HG02623 (cell line): Measurements from ENCODE around the gene DHRS3.
"Not testable (repeated sequence)": the region's sequence is repeated elsewhere in the genome, so short reads cannot be mapped to it uniquely, and the experiment has no call there.

ENCODE experiments used
- ATAC-seq: cut with Tn5 transposase; IDR thresholded peaks from one replicate; pipeline ENCODE4 v1.9.1; 2021; ENCODE audit warnings: moderate library complexity; ENCODE audit not compliant: unreplicated experiment

Gene DHRS3

DNA sequence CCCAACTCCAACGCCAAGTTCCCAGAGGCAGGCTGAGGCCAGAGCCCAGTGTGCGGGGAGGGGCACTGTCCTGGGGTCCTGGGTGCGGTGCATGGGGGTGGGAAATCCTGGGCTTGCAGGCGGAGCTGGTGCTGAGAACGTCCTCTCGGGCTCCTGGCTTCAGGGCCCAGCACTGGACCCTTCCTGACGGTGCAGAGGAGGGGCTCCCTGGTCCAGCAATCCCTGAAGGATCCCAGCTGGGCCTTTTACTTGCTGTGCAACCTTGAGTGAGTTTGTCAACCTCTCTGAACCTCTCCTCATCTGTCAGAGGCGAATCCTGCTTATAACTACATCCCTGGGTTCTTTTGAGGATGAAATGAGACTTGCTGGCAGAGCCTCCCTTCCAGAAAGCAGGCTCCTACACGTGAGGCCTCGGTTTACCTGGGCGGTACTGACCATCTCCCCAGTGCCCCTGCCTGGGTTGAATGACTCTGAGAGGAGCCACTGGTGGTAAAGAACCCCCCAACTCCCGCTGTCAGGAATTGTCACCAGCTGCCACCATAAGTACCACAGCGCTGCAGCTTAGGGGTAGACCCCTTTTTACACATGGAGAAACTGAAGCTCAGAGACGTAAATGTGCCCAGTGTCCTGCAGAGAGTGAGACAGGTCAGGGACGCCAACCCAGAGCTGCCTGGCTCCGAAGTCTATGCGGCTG lies 77.3 kb downstream of the DHRS3 start:
- ATAC-seq = no peak

DNA sequence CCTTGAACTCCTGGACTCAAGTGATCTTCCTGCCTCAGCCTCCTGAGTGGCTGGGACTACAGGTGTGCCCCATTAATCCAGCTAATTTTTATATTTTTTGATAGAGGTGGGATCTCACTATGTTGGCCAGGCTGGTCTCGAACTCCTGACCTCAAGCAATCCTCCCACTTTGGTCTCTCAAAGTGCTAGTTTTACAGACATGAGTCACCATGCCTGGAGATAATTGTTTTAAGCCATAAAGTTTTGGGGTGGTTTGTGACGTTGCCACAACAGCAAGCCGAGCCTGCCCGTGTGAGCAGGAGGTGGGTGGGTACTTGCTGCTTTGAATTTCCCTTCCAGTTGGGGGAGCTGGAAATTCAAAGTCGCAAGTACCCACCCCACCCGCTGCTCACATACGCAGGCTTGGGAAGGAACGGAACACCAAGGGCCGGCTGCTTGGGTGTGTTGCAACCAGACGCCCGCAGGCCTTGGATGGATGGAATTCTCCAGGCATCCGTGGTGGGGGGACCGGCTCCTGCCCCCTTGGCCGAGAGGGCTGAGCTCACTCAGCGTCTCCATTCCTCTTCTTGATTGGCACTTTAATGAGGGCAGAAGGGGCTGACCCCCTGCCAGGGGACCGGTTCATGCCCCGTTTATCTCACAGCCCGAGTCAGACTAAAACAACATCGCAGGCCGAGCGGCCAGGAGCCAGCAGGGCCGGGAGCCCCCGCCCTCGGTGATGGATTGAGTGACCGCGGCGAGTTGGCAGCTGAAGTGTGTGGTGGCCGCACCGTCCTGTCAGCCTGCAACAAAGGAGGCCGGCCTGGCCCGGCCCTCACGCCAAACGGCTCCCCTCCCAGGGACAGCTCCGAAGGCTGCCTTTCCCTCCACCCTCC lies 78.1 kb downstream of the DHRS3 start:
- ATAC-seq = no peak

DNA sequence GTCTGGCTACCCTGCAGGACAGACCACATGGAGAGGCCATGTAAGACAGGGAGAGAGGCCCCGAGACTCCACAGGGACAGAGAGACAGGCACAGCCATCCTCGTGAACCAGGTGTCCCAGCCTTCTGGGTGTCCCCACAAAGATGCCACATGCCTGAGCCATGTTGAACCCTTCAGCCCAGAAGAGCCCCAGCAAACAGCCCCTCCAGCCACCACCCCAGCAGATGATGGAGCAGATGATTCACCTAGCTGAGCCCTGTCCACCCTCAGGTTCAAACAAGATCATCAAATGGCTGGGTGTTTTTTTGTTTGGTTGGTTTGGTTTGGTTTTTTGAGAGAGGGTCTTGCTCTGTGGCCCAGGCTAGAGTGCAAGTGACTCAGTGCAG lies 78.7 kb downstream of the DHRS3 start:
- ATAC-seq = no peak

DNA sequence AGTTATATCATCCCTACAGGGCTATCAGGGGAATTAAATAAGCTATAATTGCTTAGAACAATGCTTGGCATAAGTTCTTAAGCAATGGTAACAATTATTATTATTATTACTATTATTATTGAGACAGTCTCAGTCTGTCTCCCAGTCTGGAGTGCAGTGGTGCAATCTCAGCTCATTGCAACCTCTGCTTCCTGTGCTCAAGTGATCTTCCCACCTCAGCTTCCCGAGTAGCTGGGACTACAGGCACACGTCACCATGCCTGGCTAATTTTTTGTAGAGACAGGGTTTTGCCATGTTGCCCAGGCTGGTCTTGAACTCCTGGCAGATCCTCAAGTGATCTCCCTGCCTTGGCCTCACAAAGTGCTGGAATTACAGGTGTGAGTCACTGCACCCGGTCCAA lies 79.5 kb downstream of the DHRS3 start:
- ATAC-seq = not testable (repeated sequence)

DNA sequence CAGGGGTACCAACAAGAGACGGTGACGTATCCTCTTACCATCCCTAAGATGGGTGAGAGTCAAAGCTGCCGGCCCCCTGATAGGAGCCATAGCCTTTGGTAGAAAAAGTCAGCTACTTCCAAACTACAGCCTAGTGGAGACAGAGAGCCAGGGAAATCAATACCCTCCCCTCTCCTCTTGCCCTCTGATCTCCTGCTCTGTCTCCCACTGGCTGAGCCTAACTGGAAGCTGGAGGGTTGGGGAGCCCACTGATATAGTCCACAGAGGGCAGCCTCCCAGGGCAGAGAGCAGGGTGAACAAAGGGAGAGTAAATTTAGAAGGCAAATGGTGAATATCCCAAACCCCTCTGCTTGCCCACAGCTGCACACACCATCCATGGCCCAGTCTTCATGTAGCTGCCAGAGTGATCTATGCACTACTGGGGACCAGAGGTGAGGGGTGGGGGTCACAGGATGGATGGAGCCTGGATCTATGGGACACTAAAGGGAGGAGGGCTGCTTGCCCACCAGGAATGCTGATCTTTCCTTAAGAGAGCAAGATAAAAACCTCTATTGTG lies 80.0 kb downstream of the DHRS3 start:
- no peak for ATAC-seq

DNA sequence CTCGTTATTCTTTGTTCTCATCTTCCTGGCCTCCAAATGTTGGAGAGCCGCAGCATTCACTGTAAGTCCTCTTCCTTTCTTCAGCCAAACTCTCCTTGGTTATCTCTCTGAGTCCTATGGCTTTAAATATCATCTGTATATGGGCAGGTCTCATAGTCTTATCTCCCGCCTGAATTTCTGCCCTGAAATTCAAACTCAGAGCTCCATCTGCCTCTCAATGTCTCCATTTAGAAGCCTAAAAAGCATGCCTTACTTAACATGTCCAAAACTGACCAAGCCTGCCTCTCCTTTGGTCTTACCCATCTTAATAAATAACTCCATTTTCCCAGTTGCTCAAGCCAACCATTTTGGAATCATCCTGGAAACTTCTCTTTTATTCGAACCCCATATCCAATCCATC lies 80.7 kb downstream of the DHRS3 start:
- ATAC-seq = no peak

DNA sequence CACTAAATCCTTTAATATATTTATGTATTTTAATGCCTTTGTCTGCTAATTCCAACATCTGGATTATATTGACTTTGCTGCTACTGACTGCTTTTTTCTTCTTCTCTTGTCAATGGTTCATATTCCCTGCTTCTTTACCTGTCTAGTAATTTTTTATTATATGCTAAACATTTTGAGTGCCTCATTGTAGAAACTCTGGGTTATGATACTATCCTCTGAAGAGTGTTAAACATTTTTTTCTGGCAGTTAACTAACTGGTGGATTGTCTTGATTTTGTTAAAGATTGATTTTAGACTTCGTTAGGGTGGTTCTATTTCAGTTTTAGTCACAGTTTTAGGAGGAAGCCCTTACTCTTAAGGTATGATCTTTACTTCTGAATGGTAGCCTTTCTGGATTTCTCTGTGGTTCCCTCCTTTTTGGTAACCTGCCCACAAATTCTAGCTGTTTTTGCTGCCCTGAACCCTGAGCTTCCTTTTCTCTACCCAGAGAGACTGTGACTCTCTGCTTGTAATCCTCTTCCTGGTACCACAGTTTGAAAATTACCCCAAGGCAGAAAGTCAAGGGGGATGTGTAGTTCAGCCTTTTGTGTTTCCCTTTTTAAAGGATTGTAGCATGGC lies 81.9 kb downstream of the DHRS3 start:
- no peak for ATAC-seq

DNA sequence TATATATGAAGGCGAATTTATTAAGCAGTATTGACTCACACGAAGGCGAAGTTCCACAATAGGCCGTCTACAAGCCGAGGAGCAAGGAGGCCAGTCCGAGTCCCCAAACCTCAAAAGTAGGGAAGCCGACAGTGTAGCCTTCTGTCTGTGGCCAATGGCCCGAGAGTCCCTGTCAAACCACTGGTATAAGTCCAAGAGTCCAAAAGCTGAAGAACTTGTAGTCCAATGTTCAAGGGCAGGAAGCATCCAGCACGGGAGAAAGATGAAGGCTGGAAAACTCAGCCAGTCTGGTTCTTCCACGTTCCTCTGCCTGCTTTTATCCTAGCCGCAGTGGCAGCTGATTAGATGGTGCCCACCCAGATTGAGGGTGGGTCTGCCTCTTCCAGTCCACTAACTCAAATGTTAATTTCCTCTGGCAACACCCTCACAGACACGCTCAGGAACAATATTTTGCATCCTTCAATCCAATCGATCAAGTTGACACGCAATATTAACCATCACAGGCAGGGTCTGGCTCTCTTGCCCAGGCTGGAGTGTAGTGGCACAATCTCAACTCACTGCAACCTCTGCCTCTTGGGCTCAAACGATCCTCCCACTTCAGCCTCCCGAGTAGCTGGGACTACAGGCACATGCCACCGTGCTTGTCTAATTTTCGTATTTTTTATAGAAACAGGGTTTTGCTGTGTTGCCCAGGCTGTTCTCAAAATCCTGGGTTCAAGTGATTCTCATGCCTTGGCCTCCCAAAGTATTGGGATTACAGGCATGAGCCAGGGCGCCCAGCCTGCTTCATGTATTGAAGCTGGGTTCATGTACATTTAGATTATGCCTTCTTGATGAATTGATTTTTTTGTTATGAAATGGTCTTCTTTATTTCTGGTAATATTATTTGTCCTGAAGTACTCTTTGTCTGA lies 85.3 kb downstream of the DHRS3 start:
- no peak for ATAC-seq

DNA sequence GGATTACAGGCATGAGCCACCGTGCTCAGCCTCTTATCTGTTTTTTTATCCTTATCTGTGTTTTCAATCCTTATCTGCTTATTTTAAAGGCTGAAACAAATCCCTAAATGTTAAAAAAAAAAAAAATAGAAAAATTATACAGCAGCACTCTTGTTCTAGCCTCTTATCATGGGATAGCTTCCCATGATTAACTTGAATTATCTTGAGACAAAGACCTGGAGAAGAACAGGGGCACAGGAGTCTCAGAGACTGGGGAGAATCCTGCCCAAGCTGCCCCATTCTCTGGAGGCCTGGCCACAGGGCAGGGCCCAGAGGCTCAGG lies 86.9 kb downstream of the DHRS3 start:
- no peak for ATAC-seq

DNA sequence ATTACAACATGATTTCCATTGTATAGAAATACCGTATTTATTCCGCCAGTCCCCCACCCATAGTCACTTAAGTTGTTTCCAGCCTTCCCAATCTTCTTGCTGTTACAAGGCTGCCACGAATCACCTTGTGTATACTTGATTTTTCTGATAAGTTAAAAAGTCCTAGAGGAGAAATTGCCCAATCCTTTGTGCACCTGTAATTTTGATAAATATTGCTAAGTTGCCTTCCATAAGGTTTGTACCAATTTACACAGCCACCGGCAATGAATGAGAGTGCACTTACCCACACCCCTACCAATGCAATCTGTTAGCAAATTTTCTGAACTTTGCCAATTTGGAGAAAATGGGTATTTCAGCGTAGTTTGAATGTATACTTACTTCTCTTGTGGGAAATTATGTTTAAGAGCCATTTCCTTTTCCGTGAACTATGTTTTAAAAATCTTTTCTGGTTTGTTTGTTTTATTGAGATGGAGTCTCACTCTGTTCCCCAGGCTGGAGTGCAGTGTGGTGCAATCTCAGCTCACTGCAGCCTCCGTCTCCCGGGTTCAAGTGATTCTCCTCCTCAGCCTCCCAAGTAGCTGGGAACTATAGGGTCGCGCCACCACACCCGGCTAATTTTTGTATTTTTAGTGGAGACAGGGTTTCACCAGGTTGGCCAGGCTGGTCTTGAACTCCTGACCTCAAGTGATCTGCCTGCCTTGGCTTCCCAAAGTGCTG lies 87.4 kb downstream of the DHRS3 start:
- ATAC-seq = no peak

DNA sequence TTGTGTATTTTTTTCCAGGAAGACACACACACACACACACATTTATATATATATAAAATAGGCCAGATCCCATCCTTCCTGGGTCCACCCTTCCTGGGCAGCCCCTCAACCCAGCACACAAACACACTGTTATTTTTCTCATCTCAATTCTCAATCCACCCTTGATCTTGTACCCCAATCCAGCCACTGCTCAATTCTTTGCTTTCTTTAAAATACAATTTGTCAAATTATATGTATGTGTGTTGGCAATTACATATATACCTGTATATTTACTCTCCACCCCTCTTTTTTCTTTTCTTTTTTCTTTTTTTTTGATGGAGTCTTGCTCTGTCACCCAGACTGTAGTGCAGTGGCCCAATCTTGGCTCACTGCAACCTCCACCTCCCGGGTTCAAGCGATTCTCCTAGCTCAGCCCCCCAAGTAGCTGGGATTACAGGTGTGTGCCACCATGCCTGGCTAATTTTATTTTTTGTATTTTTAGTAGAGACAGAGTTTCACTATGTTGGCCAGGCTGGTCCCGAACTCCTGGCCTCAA lies 88.3 kb downstream of the DHRS3 start:
- no peak for ATAC-seq

DNA sequence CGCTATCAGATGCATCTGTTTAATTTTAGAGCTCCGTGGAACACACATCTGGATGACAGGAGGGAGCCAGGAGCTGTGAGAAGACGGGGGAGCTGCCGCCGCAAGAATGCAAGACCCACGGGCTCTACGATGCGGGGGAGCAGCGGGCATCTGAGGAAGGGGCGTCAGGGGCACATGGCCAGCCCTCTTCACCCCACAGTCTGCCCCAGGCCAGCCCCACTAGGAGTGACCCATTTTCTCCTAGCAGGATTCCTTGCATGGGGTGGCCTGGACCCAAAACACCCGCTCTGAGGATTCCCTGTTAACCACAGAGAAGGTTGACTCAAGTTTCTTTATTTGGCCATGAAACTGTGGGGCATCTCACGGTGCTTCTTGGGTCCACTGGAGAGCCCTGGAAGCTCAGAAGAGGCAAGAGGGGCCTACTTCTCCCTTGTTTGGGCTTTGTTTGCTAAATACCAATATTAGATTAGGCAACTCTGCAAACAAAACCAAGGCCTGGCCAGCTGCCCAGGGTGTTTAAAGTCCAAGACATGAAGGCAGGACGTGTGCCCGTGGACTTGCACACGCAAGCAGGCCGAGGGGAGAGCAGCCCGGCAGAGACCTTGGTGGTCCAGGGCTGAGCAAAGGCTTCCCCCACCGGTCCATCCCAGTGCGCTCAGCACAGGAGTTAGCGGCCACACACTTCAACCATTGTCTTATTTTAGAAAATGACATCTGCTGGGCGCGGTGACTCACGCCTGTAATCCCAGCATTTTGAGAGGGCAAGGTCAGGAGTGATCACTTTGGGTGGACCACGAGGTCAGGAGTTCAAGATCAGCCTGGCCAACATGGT lies 89.8 kb downstream of the DHRS3 start:
- ATAC-seq = no peak

DNA sequence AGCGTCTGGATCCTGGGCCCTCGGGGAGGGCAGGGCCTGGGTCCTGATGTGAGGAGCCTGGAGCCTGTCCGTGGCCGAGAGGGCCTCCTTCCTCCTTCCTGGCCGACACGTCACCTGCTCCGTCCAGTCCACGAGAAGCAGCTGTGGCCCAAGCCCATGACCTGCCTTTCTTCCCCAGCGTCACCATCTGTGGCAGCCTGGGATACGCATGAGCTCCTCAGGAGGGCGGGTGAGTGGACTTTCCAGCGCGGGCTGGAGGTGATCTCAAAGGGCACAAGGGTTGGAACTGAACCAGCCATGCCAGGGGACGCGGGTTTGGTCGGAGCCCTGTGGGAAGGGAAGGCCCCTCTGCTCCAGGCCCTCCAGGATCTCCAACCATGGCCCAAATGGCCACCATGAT lies 90.4 kb downstream of the DHRS3 start:
- no peak for ATAC-seq

DNA sequence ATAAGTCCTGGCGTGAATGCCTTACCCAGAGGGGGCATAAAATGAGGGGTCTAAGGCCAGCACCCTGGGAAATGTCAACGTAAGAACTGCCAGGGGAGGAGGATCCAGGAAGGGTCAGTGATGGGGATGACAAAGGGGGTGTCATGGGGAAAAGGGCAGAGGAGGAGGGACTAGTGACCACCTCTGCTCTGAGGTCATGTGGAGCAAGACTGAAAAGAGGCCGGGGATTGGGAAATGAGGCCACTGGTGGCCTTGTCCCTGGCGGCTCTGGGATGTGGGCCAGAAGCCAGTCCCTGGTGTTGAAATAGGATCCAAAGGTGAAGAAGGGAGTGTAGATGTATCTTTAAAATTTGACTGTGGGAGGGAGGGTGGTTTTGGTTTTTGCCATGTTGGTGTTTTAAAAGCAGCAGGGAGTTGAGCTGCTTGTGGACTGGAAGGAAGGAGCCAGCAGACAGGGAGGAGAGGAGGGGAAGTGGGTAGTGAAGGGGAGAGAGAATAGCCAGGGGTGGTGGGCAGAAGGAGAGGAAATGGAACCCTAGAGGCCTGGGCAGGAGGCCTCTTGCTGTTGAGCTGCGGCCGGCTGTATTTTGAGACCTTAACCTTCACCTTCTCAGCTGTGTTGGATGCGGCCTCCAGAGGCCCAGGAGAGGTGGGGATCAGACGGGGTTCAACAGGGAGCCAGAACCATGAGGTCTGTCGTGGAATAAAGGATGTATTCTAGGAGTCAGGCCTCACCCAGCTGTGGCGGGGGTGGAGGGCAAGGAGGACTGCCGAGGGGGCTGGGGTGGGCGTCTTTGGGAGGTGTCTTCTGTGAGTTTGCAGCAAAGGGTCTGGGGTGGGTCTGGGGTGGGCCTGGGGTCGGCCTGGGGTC lies 92.5 kb downstream of the DHRS3 start:
- ATAC-seq = no peak

DNA sequence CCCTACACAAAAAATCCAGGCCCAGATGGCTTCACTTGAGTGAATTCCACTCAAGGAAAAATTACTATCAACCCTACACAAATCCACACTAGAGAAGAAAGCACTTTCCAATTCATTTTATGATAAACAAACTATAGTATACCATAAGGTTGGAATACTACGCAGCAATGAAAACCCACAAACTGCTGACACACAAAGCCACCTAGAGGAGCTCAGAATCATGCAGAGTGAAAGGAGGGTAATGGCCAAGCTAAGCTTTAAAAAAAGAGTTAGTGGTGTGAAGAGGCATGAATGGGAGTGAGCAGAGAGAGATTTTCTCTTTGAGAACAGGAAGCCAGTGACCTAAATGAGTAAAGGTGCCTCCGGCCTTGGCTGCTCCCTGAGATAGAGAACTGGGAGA lies 93.7 kb downstream of the DHRS3 start:
- no peak for ATAC-seq

DNA sequence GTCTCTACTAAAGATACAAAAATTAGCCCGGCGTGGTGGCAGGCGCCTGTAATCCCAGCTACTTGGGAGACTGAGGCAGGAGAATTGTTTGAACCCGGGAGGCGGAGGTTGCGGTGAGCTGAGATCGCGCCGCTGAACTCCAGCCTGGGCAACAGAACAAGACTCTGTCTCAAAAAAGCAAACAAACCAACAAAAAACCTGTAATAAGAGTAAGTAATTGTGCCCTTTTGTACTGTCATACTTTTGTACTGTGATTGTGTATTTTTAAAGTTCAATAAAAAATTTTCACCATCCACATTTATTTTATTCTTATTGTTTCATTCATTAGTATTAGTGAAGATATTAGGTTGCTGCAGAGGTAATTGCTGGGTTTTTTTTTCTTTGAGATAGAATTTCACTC lies 95.2 kb downstream of the DHRS3 start:
- ATAC-seq = not testable (repeated sequence)

DNA sequence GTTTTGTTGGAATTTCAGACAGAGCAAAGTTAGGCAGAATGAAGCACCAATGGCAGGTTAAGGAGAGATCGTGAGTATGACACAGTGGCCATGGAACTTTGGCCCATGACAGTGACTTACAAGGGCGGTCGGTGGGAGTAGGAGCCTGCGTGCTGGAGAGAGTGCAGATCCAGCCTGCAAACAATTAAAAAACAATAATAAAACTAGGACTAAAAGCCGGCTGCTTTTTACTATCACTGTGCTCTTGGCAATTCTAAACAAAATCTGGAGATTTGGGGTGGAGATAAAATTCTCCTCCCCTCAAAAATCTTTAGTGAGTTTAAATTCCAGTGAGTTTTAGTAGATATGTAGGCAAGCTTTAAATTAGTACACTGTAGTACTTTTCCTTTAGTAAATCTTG lies 96.9 kb downstream of the DHRS3 start:
- ATAC-seq = no peak

DNA sequence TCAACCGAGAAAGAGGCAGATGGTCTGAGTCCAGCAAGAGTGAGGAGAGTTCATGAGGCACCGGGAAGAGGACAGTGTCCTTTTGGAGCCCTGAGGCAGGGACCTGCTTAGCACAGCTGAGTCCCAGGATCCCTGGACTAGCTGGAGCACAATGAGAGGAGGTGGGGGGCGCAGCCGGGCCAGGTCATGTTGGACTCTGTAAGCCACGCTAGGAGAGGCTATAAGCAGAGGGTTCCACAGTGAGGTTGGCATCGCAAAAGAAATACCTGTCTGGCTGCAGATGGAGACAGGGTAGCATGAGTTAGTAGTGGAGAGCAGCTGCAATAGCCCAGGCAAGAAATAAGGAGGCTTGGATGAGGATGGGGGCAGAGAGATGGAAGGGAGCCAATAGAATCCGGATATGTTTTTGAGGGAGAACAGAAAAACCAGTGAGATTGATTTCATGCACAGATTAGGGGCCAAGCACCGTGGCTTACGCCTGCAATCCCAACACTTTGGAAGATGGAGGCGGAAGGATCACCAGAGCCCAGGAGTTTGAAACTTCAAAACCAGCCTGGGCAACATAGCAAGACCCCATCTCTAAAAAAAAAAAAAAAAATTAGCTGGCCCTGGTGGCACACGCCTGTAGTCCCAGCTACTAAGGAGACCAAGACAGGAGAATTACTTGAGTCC lies 98.2 kb downstream of the DHRS3 start:
- no peak for ATAC-seq
